AG09319 (cell line): ENCODE measurements around the gene ELMO1.

Source experiments
- DNase-seq: peaks from one replicate; pipeline ENCODE4 v3.0.0-alpha.2; 2010; ENCODE audit warnings: low read depth; ENCODE audit errors: extremely low read depth
- TF ChIP-seq, protein P1 (sequence below): IDR thresholded peaks from 2 replicates; pipeline ENCODE4 v1.5.1; 2011; ENCODE audit warnings: low read depth, mild to moderate bottlenecking, inconsistent platforms, low read length, moderate library complexity

Gene ELMO1

DNA sequence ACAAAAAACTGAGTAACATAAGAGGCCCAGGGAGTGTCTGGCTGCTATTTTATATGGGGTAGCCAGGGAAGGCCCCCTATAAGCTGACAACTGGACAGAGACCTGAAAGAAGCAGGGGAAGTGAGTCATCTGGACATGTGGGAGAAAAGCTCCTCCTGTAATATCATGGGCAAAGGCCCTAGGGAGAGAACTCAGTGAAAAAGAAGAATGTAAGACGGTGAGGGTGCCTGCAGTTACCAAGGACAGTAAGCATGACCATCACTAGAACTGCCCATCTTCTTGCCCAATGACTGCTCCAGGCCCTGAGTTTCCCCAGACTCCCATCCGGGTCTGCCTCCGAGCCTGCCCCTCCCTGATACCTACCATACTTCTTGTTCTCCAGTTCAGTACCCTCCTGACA is 2.3 kb downstream of the ELMO1 start:
- TF ChIP-seq, protein P1, sequence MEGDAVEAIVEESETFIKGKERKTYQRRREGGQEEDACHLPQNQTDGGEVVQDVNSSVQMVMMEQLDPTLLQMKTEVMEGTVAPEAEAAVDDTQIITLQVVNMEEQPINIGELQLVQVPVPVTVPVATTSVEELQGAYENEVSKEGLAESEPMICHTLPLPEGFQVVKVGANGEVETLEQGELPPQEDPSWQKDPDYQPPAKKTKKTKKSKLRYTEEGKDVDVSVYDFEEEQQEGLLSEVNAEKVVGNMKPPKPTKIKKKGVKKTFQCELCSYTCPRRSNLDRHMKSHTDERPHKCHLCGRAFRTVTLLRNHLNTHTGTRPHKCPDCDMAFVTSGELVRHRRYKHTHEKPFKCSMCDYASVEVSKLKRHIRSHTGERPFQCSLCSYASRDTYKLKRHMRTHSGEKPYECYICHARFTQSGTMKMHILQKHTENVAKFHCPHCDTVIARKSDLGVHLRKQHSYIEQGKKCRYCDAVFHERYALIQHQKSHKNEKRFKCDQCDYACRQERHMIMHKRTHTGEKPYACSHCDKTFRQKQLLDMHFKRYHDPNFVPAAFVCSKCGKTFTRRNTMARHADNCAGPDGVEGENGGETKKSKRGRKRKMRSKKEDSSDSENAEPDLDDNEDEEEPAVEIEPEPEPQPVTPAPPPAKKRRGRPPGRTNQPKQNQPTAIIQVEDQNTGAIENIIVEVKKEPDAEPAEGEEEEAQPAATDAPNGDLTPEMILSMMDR, result no peak

DNA sequence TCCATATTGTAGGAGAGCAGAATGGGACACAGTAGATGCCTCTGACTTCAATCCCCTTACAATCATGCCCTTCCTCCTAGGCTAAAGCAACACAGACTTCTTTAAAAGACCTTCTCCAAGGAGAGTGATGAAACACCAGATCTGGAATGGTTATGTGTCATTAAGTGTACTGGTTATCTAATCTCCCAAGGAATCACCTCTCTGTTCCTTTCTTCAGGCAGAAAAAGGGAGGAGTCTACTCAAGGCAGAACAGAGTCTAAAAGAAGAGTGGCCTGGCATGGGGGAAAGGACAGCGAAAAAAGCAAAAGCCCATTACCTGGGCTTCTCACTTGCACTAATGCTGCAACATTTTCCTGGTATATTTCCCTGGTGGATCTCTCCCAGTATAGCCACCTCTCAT is 2.9 kb downstream of the ELMO1 start:
- no peak for DNase-seq
- TF ChIP-seq, protein P1, result no peak

More for the DNA sequence above, 2.3 kb downstream of the ELMO1 start:
- no peak for DNase-seq

GRCh38 chr7:37445064-37445723 is 3.5 kb downstream of the ELMO1 start:
- TF ChIP-seq, protein P1, result no peak
- no peak for DNase-seq

- DNase-seq, result no peak
- TF ChIP-seq, protein P1, result no peak
Measured at GRCh38 chr7:37443627-37444026, 5.0 kb downstream of the ELMO1 start.

DNA sequence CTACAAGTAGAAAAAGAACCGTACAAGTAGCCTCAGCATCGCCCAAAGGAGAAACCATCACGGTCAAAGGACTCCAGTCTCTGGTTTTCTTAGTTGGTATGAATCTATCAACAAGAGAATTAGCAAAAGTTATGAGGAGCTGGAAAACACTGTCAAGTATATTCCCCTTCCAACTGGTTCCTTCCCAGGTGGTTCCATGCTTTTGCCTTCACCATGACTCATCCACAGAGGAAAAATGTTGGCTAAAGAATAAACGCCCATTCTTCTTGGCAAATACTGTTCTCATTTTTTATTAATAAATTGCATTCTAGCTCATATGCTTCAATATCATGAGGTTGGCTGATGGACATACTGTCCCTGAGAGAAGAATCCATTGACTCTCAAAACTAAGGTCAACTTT is 6.4 kb downstream of the ELMO1 start:
- TF ChIP-seq, protein P1, result no peak
- DNase-seq, result no peak

GRCh38 chr7:37441816-37442215 is 6.8 kb downstream of the ELMO1 start:
- no peak for DNase-seq
- TF ChIP-seq, protein P1, result no peak

DNA sequence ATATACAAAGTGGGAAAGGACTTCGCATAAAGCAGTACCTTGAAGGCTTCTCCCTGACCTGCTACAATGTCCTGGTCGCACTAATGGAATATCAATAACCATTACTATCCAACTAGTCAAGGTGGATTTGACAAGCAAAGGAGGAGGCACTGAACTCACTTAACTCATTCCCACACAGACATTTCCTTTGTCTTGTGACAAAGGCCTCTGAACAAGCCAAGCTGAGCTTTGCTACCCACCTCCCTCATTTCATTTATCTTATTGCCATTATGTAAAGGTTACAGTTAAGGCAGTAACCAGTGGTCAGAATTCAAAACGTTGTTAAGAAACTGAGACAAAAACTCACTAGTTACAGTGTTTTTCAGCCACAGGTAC is 7.3 kb downstream of the ELMO1 start:
- TF ChIP-seq, protein P1, result no peak
- no peak for DNase-seq
